Ureter (tissue), 1 donor: Measurements from ENCODE around the gene VASH1. TPM values are rescaled to one million over a fixed set of nuclear protein-coding genes. Genes with fewer than 3 reads are reported as not detected.
"Not testable (repeated sequence)": the region's sequence is repeated elsewhere in the genome, so short reads cannot be mapped to it uniquely, and the experiment has no call there.

ENCODE experiments used
- DNase-seq: peaks from one replicate; pipeline ENCODE4 v3.0.0-alpha.2; 2020; ENCODE audit warnings: low spot score
- total RNA-seq: library from RNA; stranded (reverse); gene quantifications from one replicate; pipeline ENCODE4 v1.2.4, GENCODE V29; 2023
- donor health status: DM: yes; HTN: yes; CAD: no.

VASH1 gene
- 9.0 TPM for total RNA-seq

DNA sequence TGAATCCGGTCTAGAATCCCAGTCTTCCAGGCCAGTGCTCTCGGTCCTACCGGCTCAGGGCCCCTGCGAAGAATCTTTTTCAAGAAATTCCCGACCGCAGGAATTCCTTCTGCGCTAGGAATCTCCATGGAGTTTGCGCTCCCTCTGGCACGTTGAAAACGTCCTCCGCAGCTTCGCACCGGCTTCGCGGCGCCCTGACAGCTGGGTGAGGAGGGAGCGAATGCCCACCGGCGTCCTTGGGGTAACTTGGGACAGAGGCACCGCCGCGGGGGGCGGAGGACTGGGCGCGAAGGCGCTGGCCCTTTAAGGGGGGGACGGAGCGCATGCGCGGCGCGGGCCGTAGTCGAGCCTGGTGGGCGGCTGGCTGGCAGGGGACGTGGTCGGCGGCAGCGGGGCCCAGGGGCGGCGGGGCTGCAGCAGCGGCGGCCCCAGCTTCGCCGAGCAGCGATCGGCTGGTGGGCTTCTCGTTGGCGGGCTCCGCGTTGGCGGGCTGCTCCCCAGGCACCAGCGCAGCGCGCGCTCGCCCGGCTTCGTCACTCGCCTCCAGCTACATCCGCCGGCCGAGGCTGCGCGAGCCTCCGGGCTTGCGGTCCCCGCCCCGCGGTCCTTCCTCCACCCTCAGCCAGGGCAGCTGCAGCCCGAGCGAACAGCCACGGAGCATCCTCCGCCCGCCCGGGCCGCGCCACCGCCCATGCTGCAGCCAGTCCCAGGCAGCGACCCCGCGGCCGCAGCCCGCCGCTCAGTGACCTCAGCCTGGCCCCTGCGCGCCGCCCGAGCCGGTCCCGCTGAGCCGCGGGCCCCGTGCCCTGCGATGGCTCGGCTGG lies at the start of gene VASH1:
Gene VASH1, plus strand, starts transcription at position 333 of the 824 bp plus-strand sequence. CDS start 1,354 bp downstream, outside the sequence.
- DNase-seq: peak; percentile 56

DNA sequence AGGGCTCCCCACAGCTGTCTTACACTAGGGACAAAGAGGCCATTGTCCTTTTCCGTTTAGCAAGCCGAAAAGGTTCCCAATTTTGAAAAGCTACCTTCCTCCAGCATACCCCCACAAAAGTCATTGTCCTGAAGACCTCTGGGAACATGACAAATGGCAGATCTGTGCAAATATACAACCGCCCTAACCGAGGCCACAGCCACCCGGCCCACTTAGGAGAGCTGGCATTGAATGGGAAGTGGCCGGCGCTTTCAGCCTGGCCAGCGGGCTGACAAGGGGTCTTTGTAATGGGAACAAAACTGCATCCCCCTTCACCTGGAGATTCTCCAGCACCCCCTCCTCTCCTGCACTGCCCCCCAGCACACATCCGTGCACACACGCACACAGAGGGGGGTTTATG lies 48.1 kb upstream of the VASH1 start:
- peak; percentile 26 for DNase-seq

DNA sequence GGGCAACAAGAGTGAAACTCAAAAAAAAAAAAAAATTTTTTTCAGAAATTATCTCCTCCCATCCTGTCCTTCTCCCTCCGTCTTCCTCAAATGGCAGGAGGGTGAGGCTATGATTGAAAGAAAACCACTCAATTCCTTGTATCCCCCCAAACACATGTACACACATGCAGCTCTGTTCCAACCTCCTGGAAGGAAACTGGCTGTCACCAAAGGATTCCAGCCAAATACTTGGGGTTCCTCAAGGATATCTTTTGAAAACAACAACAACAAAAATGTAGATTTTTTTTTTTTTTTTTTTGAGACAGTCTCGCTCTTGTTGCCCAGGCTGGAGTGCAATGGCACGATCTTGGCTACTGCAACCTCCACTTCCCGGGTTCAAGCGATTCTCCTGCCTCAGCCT lies 46.8 kb upstream of the VASH1 start:
- peak; percentile 4 for DNase-seq

DNA sequence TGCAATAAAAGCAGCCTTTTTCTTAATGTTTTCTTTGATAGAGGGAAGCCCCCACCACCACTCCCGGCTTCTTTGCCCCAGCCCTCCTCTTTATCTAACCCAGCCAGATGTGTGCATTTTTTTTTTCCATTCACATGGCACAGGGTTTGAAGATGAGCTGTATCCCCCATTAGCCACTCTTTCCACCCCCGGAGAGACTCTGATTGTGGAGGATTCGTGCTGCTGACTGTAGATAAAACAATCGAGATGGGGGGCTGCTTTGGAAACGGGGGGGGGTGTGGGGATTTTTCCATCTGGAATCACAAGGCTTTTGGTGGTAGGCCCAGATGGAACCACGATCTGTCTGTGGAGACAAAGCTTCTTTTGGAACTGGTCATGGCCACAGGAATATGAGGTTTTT lies 46.2 kb upstream of the VASH1 start:
- DNase-seq: no peak

DNA sequence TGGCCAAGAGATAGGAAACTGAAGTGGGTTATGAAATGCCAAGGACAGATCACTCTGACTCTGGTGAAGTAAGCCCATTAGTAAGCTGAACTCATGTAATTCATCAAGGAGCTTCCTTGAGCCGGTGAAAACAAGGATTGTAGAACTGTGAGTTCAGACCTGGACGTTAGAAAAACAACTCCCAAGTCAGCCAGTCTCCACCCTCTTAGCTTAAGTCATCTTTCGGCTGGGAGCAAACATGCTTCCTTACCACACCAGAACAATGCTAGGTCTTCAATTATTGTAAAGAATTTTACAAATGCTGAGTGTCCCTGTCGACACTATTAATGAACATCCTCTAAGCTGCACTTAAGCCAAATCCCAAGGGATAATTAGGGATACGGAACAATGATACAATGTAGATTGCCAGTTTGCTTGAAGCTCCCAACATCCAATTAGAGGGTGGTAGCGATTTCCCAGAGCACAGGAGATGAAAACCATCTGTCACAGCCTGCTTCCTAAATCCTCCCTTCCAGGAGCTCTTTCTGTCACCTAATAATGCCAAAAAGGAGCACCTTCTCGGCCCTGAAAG lies 45.7 kb upstream of the VASH1 start:
- no peak for DNase-seq

DNA sequence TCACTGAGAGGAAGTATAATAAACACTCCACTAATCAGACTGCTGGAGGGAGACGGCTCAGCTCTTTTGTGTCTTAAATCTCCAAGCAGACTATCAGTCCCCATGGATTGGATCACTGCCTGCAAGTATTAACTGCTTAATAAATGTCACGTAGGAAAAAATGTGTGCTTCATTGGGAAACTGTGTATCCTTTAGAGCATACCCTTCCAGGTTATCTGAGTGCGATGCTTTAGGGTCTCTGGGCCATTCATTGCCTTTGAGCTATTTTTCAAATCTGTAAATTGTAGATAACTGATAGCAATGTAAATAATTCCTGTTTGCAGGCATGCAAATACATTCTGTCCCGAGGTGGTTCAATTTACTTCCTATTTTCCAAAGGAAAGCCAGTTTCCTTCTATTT lies 45.0 kb upstream of the VASH1 start:
- DNase-seq: no peak

DNA sequence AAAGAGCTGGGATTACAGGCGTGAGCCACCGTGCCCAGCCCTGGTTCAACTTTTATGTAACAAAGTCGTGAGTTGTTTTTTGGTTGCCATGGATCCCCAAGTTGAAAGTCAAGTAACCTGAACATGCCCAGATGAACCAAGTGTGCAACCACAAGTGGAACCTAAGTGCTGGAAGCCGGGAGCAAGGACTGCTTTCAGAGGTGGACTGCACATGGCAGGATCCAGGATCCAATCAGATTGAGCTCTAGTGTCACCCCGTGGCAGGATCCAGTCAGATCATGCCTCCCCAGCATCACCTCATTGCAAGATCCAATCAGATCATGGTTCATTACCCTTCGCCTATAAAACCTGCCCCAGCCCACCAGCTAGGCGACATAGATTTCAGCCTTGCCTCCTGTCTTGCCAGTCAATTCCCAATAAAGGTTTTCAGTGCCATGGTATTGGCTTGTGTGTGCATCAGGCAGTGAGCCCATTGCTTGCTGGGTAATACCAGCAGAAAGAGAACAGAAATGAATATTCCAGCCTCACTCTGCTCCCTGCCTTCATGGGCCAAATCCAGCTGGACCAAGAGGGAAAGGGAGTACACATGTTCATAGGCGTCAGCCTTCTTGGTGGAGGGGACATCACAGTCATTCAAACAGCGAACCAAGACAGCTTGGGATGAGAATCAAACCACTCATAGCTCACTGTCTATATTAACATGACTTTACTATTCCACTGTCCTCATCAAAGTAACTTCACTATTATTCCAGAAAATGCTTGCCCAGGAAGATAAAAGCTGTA lies 43.6 kb upstream of the VASH1 start:
- no peak for DNase-seq

DNA sequence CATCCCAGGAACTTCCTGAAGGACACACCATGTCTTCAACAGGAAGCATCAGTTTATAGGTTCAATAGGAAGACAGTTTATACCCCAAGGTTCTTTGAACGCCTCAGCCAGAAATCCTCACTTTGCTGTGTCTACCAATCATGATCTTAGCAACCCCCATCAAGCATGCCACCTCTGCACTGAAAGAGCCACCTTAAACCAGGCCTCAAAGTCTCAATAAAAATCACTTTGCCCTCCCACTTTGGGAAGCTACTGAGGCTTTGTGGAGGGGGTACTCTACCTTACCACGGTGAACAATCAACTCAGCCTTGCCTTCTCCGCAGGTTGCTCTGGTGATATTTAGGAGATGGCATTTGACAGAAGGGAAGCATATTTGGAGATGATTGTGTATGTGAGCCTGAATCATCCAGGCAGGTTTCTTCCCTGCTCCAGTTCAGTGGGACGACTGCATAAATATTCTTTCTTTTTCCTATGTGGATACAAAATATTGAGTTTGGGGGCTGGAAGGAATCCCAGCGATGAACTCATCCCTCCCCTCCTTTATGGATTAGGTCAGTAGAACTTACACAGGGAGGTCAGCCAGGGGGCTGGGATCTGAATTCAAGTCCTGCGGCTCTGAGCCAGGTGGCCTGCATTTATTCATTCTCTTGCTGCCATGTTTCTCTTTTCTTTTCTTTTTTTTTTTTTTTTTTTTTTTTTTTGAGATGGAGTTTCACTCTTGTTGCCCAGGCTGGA lies 42.8 kb upstream of the VASH1 start:
- no peak for DNase-seq

DNA sequence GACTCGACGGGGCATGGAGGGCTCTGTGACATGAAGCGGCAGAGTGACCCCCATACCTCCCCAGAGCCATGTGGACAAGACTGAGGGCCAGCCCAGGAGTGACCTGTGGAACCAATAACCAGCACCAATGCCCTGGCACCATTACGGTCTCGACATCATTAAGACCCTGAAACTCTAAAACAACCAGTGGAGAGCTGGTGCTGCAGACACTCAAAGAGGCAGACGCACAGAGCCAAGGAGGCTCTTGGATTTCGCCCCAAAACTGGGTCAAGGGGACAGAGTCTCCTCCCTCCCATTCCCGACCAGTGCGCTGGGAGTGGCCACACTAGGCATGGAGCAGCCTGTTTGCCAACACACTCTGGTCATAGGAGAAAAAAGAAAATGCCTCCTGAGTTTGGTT lies 41.6 kb upstream of the VASH1 start:
- no peak for DNase-seq

DNA sequence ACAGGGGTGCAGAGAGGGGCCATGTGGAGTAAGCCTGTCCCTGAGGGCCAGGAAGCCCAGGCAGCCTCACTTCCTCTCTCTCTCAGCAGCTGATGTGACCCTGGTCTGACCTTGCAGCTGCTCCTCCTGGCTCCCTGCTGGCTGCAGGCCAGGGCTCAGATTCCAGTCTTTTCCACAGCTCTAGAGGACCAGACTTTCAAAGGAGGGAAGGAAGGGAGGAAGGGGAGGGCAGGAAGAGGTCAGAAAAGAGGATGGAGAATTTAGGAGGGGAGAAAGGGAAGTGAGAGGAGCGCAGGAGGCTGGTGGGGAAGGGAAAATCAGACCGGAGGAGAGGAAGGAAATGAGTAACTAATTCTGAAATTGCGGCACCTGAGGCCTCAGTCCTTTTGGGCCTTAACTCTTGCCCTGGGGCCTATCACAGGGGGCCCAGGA lies 40.9 kb upstream of the VASH1 start:
- no peak for DNase-seq

DNA sequence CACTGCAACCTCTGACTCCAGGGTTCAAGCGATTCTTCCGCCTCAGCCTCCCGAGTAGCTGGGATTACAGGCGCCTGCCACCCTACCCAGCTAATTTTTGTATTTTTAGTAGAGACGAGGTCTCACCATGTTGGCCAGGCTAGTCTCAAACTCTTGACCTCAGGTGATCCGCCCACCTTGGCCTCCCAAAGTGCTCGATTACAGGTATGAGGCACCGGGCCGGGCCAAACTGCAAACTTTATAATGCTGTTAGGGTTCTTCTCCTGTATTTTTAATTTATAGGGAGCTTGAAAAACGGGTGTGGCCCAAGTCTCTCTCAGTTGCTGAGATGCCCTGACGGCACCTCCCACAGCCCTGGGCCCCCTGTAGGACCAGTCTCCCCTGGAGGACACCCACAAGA lies 39.8 kb upstream of the VASH1 start:
- DNase-seq: not testable (repeated sequence)

DNA sequence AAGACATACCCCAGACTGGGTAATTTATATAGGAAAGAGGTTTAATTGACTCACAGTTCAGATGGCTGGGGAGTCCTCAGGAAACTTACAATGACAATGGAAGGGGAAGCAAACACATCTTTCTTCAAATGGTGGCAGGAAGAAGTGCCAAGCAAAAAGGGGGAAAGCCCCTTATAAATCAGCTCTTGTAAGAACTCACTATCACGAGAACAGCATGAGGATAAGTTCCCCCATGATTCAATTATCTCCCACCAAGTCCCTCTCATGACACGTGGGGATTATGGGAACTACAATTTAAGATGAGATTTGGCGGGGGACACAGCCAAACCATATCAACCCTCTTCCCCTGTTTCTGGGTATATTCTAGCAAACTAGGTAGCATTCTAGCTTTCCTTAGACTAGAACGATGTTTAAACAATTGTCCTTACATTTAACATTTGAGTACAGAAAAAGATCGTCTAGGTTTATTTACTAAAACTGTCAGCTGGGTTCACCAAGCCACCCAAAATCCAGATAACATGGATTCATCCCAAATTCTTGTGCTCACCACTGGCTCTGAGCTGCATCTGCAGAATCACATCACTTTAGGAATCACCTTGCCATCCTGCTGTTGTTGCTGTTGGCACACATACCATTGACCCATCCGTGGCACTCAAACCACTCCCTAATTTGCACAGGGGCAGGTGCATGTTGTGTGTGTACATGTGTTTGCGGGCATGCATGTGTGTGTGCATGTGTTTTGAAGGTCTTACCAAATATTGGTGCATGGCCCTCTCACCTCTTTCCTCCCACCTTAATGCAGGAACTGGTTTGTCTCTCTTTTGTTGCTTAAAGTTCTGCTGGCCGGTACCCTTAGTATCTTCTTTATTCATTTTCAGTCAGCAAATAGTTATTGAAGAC lies 36.4 kb upstream of the VASH1 start:
- DNase-seq: no peak

DNA sequence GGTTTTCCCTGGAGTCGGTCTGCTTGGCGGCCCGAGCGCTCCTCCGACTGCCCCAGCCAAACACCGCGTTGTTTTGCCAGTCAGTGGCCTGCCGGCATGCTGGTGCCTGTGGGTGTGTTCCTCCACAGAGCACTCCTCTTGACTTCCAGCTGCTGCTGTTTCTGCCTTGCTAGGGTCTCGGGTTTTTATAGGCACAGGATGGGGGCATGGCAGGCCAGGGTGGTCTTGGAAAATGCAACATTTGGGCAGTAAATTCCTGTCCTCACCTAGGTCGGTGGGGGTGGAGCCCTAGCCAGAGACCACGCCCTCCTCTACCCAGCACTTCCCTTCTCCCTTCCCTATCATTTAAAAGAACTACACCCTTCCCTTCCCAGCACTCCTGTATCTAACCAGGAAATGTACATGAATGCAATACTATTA lies 34.7 kb upstream of the VASH1 start:
- no peak for DNase-seq

DNA sequence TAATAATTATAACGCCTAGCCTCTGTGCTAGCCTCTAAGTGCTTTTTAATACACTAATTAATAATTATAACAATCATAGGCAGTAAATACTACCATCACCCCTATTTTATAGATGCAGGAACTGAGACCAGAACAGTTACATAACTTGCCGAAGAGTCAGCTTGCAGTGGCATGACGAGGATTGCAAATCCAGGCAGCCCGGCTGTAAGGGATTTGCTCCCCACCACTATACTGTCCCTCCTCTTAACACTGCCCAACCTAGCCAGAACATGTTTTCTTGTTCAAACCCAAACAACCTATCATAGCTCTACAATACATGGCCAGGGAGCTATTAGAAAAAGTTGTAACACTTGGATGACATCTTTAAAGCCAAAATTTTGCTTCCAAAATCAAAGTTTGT lies 33.9 kb upstream of the VASH1 start:
- no peak for DNase-seq

DNA sequence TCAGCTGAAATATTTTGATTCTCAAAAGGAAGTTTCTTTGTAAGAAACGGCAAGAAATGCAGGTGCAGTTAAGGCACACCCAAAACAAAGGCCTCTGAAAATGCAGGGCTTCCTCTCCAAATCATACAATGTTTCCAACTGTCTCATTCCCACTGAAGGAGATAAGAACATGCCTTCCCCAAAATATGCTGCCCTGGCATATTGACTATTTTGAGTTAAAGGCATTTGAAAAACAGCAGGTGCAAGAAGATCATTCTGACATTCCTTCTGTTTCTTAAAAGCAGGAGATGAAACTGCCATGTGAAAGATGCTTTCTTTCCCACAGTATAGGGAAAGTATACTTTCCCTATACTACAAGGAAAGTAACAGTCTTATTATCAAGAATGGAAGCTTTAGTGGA lies 33.4 kb upstream of the VASH1 start:
- DNase-seq: no peak

DNA sequence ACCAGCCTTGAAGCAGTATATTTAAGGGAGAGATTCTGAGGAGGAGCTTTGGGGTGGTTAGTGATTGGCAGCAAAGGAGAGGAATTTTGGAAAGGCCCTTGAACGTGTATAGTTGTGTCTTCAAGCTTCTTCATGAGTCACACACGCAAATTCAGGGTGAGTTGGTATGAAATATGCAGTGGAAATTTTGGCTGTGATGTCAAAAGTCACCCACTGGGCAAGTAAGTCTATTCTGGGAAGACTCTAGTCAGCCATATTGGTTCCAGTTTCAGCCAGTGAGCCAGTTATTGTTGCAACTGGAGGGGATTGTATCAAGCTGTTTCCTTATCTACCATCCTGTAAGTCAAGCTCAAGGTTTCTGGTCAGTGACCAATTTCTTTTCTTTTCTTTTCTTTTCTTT lies 32.0 kb upstream of the VASH1 start:
- DNase-seq: no peak

DNA sequence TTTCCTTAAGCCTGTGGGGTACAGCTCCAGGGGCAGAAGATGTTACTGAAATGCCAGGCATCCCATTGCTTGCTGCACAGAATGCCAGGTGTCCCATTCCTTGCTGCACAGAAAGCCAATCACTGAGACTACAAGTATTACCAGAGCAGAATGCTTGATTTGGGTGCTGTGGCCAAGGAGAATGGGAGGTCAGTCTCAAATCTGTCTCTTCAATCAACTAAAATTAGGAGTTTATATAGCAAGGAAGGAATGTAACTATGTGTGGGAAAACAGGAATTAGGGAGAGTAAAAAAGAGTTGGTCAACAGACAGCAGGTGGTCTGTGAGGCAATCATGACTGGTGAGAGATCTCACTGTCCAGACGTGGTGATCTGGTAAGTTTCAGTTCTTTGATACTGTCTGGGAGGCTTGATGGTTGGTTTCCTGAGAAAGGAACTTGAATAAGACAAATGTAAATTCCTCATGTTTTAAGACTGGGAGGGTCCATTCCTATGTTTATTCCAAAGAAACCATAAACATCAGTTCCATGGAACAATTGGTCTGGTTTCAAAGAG lies 31.2 kb upstream of the VASH1 start:
- DNase-seq: no peak

DNA sequence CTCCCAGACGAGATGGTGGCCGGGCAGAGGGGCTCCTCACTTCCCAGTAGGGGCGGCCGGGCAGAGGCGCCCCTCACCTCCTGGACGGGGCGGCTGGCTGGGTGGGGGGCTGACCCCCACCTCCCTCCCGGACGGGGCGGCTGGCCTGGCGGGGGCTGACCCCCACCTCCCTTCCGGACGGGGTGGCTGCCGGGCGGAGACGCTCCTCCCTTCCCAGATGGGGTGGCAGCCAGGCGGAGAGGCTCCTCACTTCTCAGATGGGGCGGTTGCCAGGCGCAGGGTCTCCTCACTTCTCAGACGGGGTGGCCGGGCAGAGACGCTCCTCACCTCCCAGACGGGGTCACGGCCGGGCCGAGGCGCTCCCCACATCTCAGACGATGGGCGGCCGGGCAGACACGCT lies 26.8 kb upstream of the VASH1 start:
- not testable (repeated sequence) for DNase-seq

DNA sequence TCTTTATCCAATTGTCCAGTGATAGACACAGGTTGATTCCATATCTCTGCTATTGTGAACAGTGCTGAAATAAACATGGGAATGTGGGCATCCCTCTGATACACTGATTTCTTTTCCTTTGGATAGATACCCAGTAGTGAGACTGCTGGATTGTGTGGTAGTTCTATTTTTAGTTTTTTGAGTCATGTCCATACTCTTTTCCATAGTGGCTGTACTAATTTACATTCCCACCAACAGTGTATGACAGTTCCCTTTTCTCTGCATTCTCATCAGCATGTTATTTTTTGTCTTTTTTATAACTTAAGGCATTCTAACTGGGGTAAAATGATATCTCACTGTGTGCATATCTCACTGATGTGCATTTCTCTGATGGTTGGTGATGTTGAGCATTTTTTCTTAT lies 24.8 kb upstream of the VASH1 start:
- DNase-seq: no peak

DNA sequence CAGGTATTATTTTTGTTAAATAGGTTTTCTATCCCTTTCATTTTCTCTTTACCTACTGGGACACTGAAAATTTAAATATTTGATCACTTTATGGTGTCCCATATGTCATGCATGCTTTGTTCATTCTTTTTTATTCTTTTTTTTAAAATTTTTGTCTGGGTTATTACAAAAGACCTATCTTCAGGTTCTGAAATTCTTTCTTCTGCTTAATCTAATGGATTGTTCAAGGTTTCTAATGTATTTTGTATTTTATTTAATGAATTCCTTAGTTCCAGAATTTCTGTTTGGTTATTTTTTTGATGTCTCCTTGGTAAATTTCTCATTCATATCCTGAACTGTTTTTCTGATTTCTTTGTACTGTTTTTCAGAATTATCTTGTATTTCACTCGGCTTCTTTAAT lies 20.2 kb upstream of the VASH1 start:
- DNase-seq: no peak

DNA sequence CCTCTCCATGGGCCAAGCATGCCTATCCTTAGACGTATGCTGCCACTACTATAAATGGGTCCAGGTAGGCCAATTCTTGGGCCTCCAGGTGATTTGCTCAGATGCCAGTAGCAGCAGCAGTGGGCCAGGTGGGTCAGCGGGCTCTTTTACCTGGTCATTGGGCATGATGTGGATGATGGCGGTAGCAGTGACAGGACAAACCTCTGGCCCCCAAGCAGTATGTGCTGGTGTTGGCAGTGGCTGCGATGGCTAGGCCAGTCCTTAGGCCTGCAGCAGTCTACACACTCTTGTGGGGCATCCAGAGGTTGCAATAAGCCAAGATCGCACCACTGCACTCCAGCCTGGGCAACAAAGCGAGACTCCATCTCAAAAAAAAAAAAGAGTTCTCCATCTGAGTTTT lies 19.1 kb upstream of the VASH1 start:
- no peak for DNase-seq
